GM10266 (cell line): ENCODE measurements around the gene PXK.

Experiments used
- DNase-seq: peaks from one replicate; pipeline ENCODE4 v3.0.0; 2012; ENCODE audit errors: extremely low spot score
- TF ChIP-seq, protein P1 (sequence below): IDR thresholded peaks from 2 replicates; pipeline ENCODE4 v1.5.1; 2012; ENCODE audit warnings: mild to moderate bottlenecking, low read depth; ENCODE audit not compliant: control insufficient read depth, insufficient read depth; ENCODE audit errors: missing control alignments

PXK gene

DNA sequence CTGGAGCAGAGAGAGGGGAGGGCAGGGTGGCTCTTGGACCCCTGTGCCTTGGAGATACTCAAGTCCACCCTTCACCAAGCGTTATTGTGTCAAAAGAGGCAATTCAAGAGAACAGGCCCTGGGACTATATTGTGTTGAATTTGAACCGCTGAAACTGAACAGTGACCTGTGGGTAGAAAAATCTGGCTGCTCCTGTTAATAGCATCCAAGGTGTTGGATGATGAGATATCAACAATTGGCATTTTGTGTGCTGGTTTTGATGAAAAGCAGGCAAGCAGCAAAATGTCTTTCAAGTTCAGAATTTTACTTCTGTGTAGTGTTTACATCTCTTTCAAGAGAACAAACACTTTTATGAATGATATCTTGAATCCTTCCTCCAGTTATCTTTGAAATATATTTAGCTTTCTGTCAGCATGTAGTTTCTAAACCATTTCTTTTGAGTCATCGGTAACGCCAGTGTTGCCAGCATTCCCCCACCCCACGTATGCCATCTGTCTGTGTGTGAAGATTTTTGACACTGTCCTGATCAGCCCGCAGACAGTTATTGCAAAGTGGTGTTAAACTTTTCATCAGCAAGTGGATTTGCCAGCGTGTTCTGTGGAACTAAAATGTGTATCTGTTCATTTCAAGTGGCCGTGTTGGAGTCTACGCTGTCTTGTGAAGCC is 66.1 kb downstream of the PXK start:
- TF ChIP-seq, protein P1, sequence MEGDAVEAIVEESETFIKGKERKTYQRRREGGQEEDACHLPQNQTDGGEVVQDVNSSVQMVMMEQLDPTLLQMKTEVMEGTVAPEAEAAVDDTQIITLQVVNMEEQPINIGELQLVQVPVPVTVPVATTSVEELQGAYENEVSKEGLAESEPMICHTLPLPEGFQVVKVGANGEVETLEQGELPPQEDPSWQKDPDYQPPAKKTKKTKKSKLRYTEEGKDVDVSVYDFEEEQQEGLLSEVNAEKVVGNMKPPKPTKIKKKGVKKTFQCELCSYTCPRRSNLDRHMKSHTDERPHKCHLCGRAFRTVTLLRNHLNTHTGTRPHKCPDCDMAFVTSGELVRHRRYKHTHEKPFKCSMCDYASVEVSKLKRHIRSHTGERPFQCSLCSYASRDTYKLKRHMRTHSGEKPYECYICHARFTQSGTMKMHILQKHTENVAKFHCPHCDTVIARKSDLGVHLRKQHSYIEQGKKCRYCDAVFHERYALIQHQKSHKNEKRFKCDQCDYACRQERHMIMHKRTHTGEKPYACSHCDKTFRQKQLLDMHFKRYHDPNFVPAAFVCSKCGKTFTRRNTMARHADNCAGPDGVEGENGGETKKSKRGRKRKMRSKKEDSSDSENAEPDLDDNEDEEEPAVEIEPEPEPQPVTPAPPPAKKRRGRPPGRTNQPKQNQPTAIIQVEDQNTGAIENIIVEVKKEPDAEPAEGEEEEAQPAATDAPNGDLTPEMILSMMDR, result no peak
- DNase-seq, result no peak

GRCh38 chr3:58403513-58404109 is 70.9 kb downstream of the PXK start:
- no peak for DNase-seq

DNA sequence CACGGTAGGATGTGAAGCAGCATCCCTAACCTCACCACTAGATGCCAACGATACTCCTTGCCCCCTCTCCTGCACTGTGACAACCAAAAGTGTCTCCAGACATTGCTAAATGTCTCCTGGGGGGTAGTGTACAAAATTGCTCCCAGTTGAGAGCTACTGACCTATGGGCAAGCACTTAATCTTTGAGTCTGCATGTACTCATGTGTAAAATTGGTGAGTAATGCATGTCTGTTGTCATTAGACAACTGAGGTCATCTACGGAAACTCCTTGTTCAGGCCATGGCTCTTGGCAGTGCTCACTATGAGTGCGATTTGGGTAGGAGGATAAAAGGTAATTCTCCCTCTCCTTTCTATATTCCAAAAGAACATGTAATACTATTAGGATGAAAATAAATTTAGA is 71.7 kb downstream of the PXK start:
- no peak for DNase-seq
- TF ChIP-seq, protein P1, result no peak

More at GRCh38 chr3:58403513-58404109, 70.9 kb downstream of the PXK start:
- TF ChIP-seq, protein P1, result no peak

DNA sequence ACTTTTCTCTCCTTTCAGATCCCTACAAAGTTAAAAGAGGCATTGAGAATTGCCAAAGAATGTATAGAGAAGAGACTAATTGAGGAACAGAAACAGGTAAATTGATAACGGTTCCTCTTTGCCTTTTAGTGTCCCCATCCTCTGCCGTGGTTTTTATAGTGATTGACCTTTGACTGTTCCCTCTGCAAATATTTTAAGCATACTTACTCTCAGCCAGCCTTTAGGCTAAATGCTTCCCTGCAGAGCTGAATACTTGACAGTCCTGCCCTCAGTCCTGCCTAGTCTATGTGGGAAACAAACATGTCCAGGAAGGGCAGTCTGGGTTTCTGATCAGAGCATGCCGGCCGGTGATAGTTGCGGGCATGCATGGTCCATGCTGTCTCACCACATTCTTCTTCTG is 76.2 kb downstream of the PXK start:
- no peak for DNase-seq

GRCh38 chr3:58409663-58410062 is 77.0 kb downstream of the PXK start:
- TF ChIP-seq, protein P1, result no peak
- no peak for DNase-seq

More for the DNA sequence above, 76.2 kb downstream of the PXK start:
- TF ChIP-seq, protein P1, result no peak

- DNase-seq, result no peak
- TF ChIP-seq, protein P1, result no peak
These were observed 78.3 kb downstream of the PXK start for GRCh38 chr3:58411036-58411435.
